Measurements from ENCODE around the gene RFTN1.
"Not testable (repeated sequence)": the region's sequence is repeated elsewhere in the genome, so short reads cannot be mapped to it uniquely, and the experiment has no call there.

Gene RFTN1

GRCh38 chr3:16316396-16316795 is 197.1 kb downstream of the RFTN1 start:
- H3K4me3 ChIP-seq (ENCODE audit: low read length), result no peak overlapping the region
- TF ChIP-seq, protein P1, sequence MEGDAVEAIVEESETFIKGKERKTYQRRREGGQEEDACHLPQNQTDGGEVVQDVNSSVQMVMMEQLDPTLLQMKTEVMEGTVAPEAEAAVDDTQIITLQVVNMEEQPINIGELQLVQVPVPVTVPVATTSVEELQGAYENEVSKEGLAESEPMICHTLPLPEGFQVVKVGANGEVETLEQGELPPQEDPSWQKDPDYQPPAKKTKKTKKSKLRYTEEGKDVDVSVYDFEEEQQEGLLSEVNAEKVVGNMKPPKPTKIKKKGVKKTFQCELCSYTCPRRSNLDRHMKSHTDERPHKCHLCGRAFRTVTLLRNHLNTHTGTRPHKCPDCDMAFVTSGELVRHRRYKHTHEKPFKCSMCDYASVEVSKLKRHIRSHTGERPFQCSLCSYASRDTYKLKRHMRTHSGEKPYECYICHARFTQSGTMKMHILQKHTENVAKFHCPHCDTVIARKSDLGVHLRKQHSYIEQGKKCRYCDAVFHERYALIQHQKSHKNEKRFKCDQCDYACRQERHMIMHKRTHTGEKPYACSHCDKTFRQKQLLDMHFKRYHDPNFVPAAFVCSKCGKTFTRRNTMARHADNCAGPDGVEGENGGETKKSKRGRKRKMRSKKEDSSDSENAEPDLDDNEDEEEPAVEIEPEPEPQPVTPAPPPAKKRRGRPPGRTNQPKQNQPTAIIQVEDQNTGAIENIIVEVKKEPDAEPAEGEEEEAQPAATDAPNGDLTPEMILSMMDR (IDR thresholded peaks at IDR 0.05; ENCODE audit: insufficient read depth, low read depth, low read length, missing control alignments), result no peak
- no peak for DNase-seq (ENCODE audit: low read depth)

GRCh38 chr3:16315623-16316022 is 197.9 kb downstream of the RFTN1 start:
- DNase-seq (ENCODE audit: low read depth), result no peak
- H3K4me3 ChIP-seq (ENCODE audit: low read length), result no peak overlapping the region
- TF ChIP-seq, protein P1 (IDR thresholded peaks at IDR 0.05; ENCODE audit: insufficient read depth, low read depth, low read length, missing control alignments), result no peak

GRCh38 chr3:16313886-16314645 is 199.4 kb downstream of the RFTN1 start:
- H3K4me3 ChIP-seq (ENCODE audit: low read length), result no peak overlapping the region
- TF ChIP-seq, protein P1 (IDR thresholded peaks at IDR 0.05; ENCODE audit: insufficient read depth, low read depth, low read length, missing control alignments), result no peak
- DNase-seq (ENCODE audit: low read depth), result no peak

DNA sequence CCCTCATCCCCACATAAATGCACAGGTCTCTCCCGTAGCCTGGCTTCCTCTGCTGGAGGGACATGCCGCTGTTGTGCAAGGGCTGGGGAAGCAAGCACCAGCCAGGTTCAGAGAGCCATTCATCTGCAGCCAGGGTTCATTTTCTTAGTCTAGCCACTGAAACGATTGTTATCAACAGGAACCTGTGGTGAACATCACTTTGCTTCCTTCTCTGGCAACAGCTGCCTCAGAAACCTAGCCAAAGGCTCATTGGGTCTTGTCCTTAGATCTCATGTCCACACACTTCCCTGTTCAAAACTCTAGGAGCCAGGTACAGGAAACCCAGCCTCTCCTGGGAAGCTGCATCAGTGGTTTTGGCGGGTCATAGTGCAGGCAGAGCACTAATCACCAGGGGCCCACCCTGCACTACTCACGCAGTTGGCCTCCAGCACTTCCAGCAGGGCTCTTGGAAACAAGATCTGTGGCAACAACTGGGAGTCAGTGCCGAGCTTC is 201.5 kb downstream of the RFTN1 start:
- DNase-seq (ENCODE audit: low read depth), result peak; percentile 80
- H3K4me3 ChIP-seq (ENCODE audit: low read length), result no peak overlapping the region
- TF ChIP-seq, protein P1 (IDR thresholded peaks at IDR 0.05; ENCODE audit: insufficient read depth, low read depth, low read length, missing control alignments), result no peak

DNA sequence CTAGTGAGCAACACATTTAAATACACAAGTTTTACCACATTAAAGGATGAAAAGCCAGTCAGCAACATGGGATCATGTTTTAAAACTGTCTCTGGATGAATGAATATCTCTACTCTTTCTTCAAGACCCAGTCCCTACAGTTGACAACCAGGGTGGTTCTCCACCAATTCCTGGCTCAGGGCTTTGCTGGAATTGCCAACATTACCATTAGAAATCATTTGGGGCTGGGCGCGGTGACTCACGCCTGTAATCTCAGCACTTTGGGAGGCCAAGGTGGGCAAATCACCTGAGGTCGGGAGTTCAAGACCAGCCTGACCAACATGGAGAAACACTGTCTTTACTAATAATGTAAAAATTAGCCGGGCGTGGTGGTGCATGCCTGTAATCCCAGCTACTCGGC is 203.0 kb downstream of the RFTN1 start:
- DNase-seq (ENCODE audit: low read depth); H3K4me3 ChIP-seq (ENCODE audit: low read length): not testable (repeated sequence)

- peak; percentile 79 for DNase-seq (ENCODE audit: low read depth)
- TF ChIP-seq, protein P1 (IDR thresholded peaks at IDR 0.05; ENCODE audit: insufficient read depth, low read depth, low read length, missing control alignments), result no peak
- H3K4me3 ChIP-seq (ENCODE audit: low read length), result no peak overlapping the region
Measured at GRCh38 chr3:16309558-16309957, 203.9 kb downstream of the RFTN1 start.

GRCh38 chr3:16308727-16309126 is 204.8 kb downstream of the RFTN1 start:
- TF ChIP-seq, protein P1 (IDR thresholded peaks at IDR 0.05; ENCODE audit: insufficient read depth, low read depth, low read length, missing control alignments), result no peak
- no peak for DNase-seq (ENCODE audit: low read depth)
- no peak overlapping the region for H3K4me3 ChIP-seq (ENCODE audit: low read length)

All from epithelial cell of esophagus (primary cell).